Spinal cord (tissue), 10 donors: ENCODE data around the gene KIF13A. TPM values are rescaled to one million over a fixed set of nuclear protein-coding genes. Genes with fewer than 3 reads are reported as not detected.
A peak's percentile ranks its signal among the peaks of the same experiment; 100 is the strongest.

ENCODE experiments used
- DNase-seq, 6 donors: peaks; one replicate each; pipeline versions ENCODE4 v3.0.0 to v3.0.0-alpha.2; 2013 to 2015; ENCODE audit warnings: low spot score in 6 of 6, low read depth in 4 of 6
- H3K27ac ChIP-seq: one replicate; pipeline ENCODE4 v1.5.1; 2013; ENCODE audit warnings: low read depth, low read length, control low read depth
- H3K27me3 ChIP-seq: one replicate; pipeline ENCODE4 v1.6.1; 2013; ENCODE audit warnings: low read length; ENCODE audit not compliant: control insufficient read depth, insufficient read depth
- H3K36me3 ChIP-seq: one replicate; pipeline ENCODE4 v1.6.1; 2013; ENCODE audit warnings: low read length; ENCODE audit not compliant: control insufficient read depth, insufficient read depth
- H3K4me1 ChIP-seq: one replicate; pipeline ENCODE4 v1.6.1; 2013; ENCODE audit warnings: low read length; ENCODE audit not compliant: control insufficient read depth, insufficient read depth
- H3K4me3 ChIP-seq: one replicate; pipeline ENCODE4 v1.5.1; 2013; ENCODE audit warnings: low read depth, low read length, control low read depth
- H3K9me3 ChIP-seq: one replicate; pipeline ENCODE4 v1.6.1; 2013; ENCODE audit warnings: low read length; ENCODE audit not compliant: control insufficient read depth, insufficient read depth
- WGBS: methylation state at CpG from one replicate; pipeline ENCODE4 v1.1.5; 2013; ENCODE audit warnings: missing lambda C conversion rate; ENCODE audit not compliant: insufficient coverage; 5-methylcytosine and 5-hydroxymethylcytosine counted together
- polyA plus RNA-seq, 2 donors: library from polyadenylated mRNA; unstranded; fragments of 120-200 nt; gene quantifications; one replicate each; pipeline ENCODE4 v1.2.1, GENCODE V29; 2013; ENCODE audit not compliant: insufficient read length in 2 of 2
- total RNA-seq, 2 donors: library from RNA; depleted of rRNA in 1 of 2; stranded (reverse); fragments of 120-200 nt in 1 of 2; fragments of >200 nt in 1 of 2; gene quantifications; one replicate each; pipeline versions ENCODE4 v1.2.3 to v1.2.4, GENCODE V29; 2013 to 2014
- donor health status: healthy.

Gene KIF13A
- total and polyA plus RNA-seq, 4 donors, result 30.5 to 50.8 (median 41.2) TPM

DNA sequence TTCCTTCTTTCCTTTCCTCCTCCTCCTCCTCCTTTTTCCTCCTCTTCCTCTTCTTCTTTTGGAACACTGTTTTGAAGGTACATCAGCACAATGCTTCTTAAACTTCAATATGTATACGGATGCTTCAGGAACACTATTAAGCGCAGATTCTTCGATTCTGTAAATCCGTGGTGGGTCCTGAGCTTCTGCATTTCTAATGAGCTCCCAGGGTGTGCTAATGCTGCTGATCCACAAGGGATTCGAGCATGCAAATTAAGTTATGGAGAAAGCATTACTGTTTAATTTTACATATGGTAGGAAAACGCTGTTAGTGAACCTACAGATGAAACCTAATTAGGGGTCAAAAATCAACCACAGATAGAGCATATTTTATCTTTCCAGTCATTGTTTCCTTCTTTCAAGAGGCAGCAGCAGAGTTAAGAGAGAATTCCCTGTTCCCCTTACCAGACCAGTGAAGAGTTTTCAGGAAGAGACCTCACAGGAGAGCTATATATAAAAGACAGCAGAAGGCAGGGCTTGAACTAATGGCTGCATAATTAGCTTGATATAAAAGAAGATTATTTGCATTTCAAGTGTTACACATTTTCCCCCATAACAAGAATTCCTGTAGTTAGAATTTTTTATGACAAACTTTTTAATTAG lies 47.2 kb downstream of the KIF13A start:
- no peaks in the 10 kb centered on the region for H3K9me3 ChIP-seq
- H3K4me1 ChIP-seq, result peaks cover 3% of the 10 kb centered on the region
- no peak overlapping the region for H3K4me3 ChIP-seq
- H3K27me3 ChIP-seq, result no peaks in the 10 kb centered on the region
- WGBS, result 51% methylated on average over 4 of the region's 6 CpGs
- H3K36me3 ChIP-seq, result no peaks in the 10 kb centered on the region
- DNase-seq, result peak in 1 of 6 donors; percentile 44
- no peak overlapping the region for H3K27ac ChIP-seq

DNA sequence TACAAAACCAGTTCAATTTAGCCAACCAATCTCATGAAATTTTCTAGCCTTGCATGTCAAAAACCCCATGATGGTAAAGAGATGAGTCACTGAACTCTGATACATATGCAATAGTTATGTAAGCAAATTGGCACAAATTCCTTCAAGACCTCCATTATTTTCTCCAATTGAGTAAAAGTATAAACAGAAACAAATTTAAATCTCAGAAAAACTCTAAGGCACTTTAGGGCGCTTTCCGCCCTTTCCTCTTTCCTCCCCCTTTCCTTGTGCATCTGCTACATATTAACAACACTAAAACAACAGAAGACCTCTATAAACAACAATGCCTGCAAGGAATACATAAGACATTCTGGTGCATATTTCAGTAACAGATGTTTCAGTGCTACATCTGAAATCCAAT lies 48.5 kb downstream of the KIF13A start:
- H3K4me1 ChIP-seq, result peaks cover 3% of the 10 kb centered on the region
- 100% methylated on average over 2 of the region's 2 CpGs for WGBS

DNA sequence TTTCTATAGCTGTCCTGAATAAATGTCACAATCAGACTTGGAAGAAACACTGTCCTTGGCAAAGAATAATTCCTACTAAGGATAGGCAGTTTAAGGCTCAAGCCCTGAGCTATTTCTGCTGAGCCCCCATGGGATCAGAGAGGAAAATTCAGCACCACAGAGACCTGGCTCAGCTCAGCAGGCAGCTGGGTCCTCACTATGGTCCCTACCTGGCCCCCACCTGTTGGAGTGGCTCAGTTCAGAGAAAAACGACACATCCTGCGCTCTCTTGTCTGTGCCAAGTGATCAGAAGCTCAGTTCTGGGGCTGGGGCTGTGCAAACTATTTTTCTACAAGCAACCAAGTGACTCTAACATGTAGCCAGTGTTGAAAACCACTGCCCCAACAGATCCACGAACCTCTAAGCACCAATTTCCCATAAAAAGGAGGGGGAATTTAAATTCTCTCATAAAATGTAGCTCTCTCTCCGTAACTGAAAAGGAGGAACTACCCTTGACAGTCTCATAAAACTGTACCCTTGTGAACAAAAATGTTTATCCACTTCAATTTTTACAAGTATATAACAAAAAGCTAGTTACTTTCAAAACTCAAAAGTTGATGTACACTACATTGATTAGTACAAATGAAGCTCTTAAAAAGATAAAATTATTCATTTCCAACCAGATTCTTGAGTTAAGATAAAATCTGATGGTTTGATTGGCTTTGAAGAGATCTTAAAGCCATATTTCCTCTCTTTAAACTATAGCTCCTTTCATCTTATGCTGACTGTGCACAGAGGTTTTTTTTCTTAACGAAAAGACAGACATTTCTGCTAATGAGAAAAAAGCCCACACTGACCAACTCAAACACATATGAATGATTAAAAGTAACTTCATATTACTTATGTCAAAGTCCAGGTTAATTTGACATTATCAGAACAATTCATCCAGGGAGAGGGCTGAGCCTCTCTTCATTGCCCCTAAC lies 52.0 kb downstream of the KIF13A start:
- H3K27ac ChIP-seq, result no peak overlapping the region
- WGBS, result 57% methylated on average over 2 of the region's 5 CpGs
- no peaks in the 10 kb centered on the region for H3K27me3 ChIP-seq

More for the DNA sequence above, 48.5 kb downstream of the KIF13A start:
- Histone ChIP-seq H3K27ac (no peak overlapping the region), H3K27me3 (no peaks in the 10 kb centered on the region), H3K9me3 (no peaks in the 10 kb centered on the region), H3K36me3 (no peaks in the 10 kb centered on the region), H3K4me3 (no peak overlapping the region)
- no peak for DNase-seq

GRCh38 chr6:17933716-17934115 lies 53.7 kb downstream of the KIF13A start:
- Histone ChIP-seq H3K4me1 (peaks cover 3% of the 10 kb centered on the region), H3K27ac (no peak overlapping the region)

More for the DNA sequence above, 52.0 kb downstream of the KIF13A start:
- Histone ChIP-seq H3K4me1 (peaks cover 3% of the 10 kb centered on the region), H3K9me3 (no peaks in the 10 kb centered on the region), H3K36me3 (no peaks in the 10 kb centered on the region), H3K4me3 (no peak overlapping the region)
- DNase-seq, result no peak

GRCh38 chr6:17932330-17932852 lies 55.0 kb downstream of the KIF13A start:
- 52% methylated on average over 3 of the region's 5 CpGs for WGBS
- H3K4me3 ChIP-seq, result no peak overlapping the region
- no peak overlapping the region for H3K27ac ChIP-seq
- H3K9me3 ChIP-seq, result no peaks in the 10 kb centered on the region
- H3K27me3 ChIP-seq, result no peaks in the 10 kb centered on the region
- no peaks in the 10 kb centered on the region for H3K36me3 ChIP-seq
- peaks cover 3% of the 10 kb centered on the region for H3K4me1 ChIP-seq
- peak in 1 of 6 donors; percentile 22 for DNase-seq

More at GRCh38 chr6:17933716-17934115, 53.7 kb downstream of the KIF13A start:
- Histone ChIP-seq H3K27me3 (no peaks in the 10 kb centered on the region), H3K36me3 (no peaks in the 10 kb centered on the region), H3K4me3 (no peak overlapping the region), H3K9me3 (no peaks in the 10 kb centered on the region)
- peak in 2 of 6 donors; percentile 25 to 64 for DNase-seq
- no CpG with 5 or more reads among the region's 4 CpGs for whole genome bisulfite sequencing

DNA sequence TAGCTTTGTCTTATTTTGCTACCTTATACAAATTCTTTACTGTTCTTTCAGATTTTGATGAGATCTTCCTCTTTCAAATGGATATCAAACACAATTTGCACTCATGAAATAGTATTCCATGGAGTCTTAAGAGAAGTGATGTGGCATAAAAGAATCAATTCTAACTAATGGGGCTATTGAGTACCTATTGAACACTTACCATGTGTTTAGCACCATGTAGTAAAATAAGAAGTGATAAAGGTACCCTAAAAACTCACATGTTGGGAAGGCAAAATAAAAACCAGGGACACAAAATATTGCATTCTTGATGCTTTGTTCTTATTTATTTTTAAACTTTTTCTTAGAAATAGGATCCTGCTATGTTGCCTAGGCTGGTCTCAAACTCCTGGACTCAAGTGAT lies 56.2 kb downstream of the KIF13A start:
- Histone ChIP-seq H3K27me3 (no peaks in the 10 kb centered on the region), H3K36me3 (no peaks in the 10 kb centered on the region), H3K4me3 (no peak overlapping the region), H3K4me1 (peaks cover 3% of the 10 kb centered on the region), H3K27ac (no peak overlapping the region), H3K9me3 (no peaks in the 10 kb centered on the region)
- DNase-seq, result no peak

- Histone ChIP-seq H3K9me3 (no peaks in the 10 kb centered on the region), H3K27ac (no peak overlapping the region), H3K4me1 (no peaks in the 10 kb centered on the region), H3K4me3 (no peak overlapping the region), H3K36me3 (no peaks in the 10 kb centered on the region), H3K27me3 (no peaks in the 10 kb centered on the region)
- 83% methylated on average over 1 of the region's 5 CpGs for WGBS
- DNase-seq, result no peak
These were observed 57.0 kb downstream of the KIF13A start for GRCh38 chr6:17930321-17930993.

DNA sequence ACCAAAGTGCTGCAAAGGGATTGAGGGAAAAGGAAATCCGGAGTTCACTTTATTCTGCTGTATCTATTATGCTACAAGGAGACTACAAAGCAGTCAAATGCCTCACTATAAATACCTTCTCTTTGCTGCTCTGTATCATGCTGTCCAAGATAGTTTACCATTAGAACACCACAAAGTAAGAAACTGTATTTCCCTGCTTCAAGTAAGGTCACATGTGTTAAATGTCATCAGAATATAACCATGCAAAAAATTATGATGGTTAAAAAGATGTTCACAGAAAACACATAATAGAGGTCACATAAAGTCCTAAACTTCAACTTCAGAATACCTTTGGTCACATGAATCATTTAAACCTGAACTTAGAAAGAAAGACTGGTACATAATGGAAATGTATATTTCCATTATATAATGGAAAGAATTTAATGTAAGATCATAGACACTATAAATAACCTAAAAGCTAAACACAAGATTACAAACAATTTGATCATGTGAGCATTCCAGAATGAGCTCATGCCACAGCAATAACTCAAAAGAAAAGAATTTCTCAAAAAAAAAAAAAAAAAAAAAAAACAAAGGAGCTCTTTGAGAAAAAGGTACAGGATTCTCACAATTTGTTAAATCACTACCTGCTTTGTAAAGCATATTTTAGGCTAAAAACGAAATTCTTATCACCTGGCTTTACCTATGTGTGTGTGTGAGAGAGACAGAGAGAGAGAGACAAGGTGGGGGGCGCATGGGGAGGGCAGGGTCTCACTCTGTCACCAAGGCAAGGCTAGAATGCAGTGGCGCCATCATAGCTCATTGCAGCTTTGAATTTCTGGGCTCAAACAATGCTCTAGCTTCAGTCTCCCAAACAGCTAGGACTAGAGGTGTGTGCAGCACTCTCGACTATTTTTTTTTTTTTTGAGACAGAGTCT lies 58.7 kb downstream of the KIF13A start:
- H3K27me3 ChIP-seq, result no peaks in the 10 kb centered on the region
- H3K4me1 ChIP-seq, result no peaks in the 10 kb centered on the region
- H3K9me3 ChIP-seq, result no peaks in the 10 kb centered on the region
- H3K27ac ChIP-seq, result no peak overlapping the region
- no peak for DNase-seq
- H3K36me3 ChIP-seq, result no peaks in the 10 kb centered on the region
- WGBS, result 96% methylated on average over 2 of the region's 5 CpGs
- H3K4me3 ChIP-seq, result no peak overlapping the region

DNA sequence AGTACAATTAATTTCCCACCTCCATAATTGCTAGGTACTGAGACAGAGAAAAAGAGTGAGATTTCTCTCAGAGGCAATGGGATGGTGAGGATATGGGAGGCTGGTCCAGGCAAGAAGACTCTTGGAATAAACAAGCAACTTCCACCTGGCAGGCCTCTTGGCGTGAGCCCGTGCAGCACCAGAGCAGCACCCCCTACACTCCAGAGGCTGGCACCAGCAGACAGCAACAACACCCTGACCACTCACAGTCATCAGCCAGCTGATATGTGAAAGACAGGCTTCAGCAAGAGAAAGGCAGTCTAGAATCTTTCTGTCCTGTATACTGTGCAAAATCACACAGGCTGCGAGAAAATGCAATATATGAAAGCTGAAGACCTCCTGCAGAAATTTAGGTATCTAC lies 59.7 kb downstream of the KIF13A start:
- H3K36me3 ChIP-seq, result no peaks in the 10 kb centered on the region
- H3K27me3 ChIP-seq, result no peaks in the 10 kb centered on the region
- no peaks in the 10 kb centered on the region for H3K9me3 ChIP-seq
- DNase-seq, result no peak
- H3K4me1 ChIP-seq, result no peaks in the 10 kb centered on the region
- WGBS, result 86% methylated on average over 2 of the region's 3 CpGs
- no peak overlapping the region for H3K27ac ChIP-seq
- no peak overlapping the region for H3K4me3 ChIP-seq
